Caco-2 (cell line): ENCODE results near the gene C10orf67. TPM values are rescaled to one million over a fixed set of nuclear protein-coding genes. Genes with fewer than 3 reads are reported as not detected.

Experiments
- BruUV-seq: library from RNA; stranded (reverse); fragments of 400-500 nt; replicated peaks from 2 replicates; lab custom pipeline; 2021; lab: Mats Ljungman, UMichigan
- CTCF ChIA-PET: fragments of 300-600 bp; sonication (Branson Sonifier 250); formaldehyde crosslinking; loops from one replicate; lab custom pipeline; 2022; ENCODE audit warnings: antibody characterized with exemption; lab: Charles Lee
- POLR2A ChIA-PET: fragments of 300-600 bp; sonication (Branson Sonifier 250); formaldehyde crosslinking; loops from one replicate; lab custom pipeline; 2022; ENCODE audit warnings: antibody characterized with exemption; lab: Charles Lee
- DNase-seq, 2 experiments: peaks; one replicate each; pipeline versions ENCODE4 v3.0.0 to v3.0.0-alpha.2; 2020 to 2022
- H3K27me3 ChIP-seq: replicated peaks from 2 replicates; pipeline ENCODE4 v1.6.0; 2011; ENCODE audit warnings: low read length; ENCODE audit not compliant: control insufficient read depth, insufficient read depth
- H3K36me3 ChIP-seq: 2 replicates; pipeline ENCODE4 v1.5.1; 2011; ENCODE audit warnings: low read length; ENCODE audit not compliant: control insufficient read depth, insufficient read depth
- H3K4me1 ChIP-seq: fragments of 250-450 bp; sonication (Bioruptor Pico); 2 replicates; pipeline ENCODE4 v1.5.1; 2020; ENCODE audit warnings: mild to moderate bottlenecking
- H3K4me3 ChIP-seq: 2 replicates; pipeline ENCODE4 v1.5.1; 2011; ENCODE audit warnings: low read depth, mild to moderate bottlenecking, control low read depth, low read length
- H3K9me3 ChIP-seq: fragments of 250-450 bp; sonication (Bioruptor Pico); 2 replicates; pipeline ENCODE4 v1.5.1; 2020; ENCODE audit warnings: mild to moderate bottlenecking, moderate library complexity
- H3K27ac Mint-ChIP-seq: one replicate; pipeline ENCODE4 v1.8.0; 2022; ENCODE audit warnings: mixed read lengths; ENCODE audit not compliant: unreplicated experiment
- H3K27me3 Mint-ChIP-seq: one replicate; pipeline ENCODE4 v1.8.0; 2022; ENCODE audit warnings: mixed read lengths; ENCODE audit not compliant: insufficient read depth, unreplicated experiment
- H3K36me3 Mint-ChIP-seq: one replicate; pipeline ENCODE4 v1.8.0; 2022; ENCODE audit warnings: mild to moderate bottlenecking, mixed read lengths; ENCODE audit not compliant: insufficient read depth, unreplicated experiment
- H3K4me1 Mint-ChIP-seq: one replicate; pipeline ENCODE4 v1.8.0; 2022; ENCODE audit warnings: low read depth, mixed read lengths; ENCODE audit not compliant: unreplicated experiment
- H3K4me3 Mint-ChIP-seq: one replicate; pipeline ENCODE4 v1.8.0; 2022; ENCODE audit warnings: mild to moderate bottlenecking, moderate library complexity, mixed read lengths; ENCODE audit not compliant: unreplicated experiment
- H3K9me3 Mint-ChIP-seq: one replicate; pipeline ENCODE4 v1.8.0; 2022; ENCODE audit warnings: mixed read lengths; ENCODE audit not compliant: unreplicated experiment
- intact Hi-C: fragments of 100-400 bp; cut with micrococcal nuclease; formaldehyde crosslinking; loops from one replicate; pipeline ENCODE4 v1.10.0; 2022; ENCODE audit not compliant: unreplicated experiment
- microRNA-seq: library from miRNA; unstranded; fragments of <30 nt; microRNA quantifications from one replicate; pipeline ENCODE4 v1.2.0, GENCODE V29; 2022
- total RNA-seq: library from RNA; stranded (reverse); gene quantifications from 2 replicates; pipeline ENCODE4 v1.2.3, GENCODE V29; 2022
- TF ChIP-seq, protein P1 (sequence below), 2 experiments: fragments of 200-600 bp in 1 of 2; IDR thresholded peaks; 1 replicate in 1 of 2; 2 replicates in 1 of 2; pipeline versions ENCODE4 v1.5.1 to v1.8.0; 2011 to 2022; ENCODE audit warnings: antibody characterized with exemption in 1 of 2, control low read depth in 1 of 2, inconsistent platforms in 1 of 2, low read depth in 1 of 2, low read length in 1 of 2, mild to moderate bottlenecking in 1 of 2, moderate library complexity in 1 of 2; ENCODE audit not compliant: insufficient read depth in 1 of 2, severe bottlenecking in 1 of 2, unreplicated experiment in 1 of 2

C10orf67 gene
- total RNA-seq, 1 experiment from 2014 or later: not detected

DNA sequence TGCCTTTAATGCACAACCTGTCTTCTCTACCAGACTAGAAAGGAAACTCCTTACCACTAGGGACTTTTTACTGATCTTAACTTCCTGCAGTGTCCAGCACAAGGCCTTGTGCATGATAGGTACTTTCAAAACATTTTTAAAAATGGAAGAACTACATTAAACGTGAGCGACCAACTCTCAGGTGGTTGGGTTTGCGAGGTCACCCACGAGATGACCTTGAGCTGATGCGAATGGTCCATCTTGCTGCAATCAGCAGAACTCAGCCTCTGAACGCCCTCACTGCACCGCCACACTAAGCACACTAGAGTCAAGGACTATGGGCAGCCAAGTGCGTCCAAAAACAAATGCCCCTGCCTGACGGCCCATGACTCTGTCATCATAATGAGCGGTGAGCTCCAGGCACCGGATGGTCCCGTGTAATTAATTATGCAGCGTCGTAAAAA is 187.3 kb downstream of the C10orf67 start:
- no TSS peak for BruUV-seq
- H3K27me3 ChIP-seq: no peaks in the 10 kb centered on the region
- no peaks in the 10 kb centered on the region for H3K9me3 ChIP-seq
- TF ChIP-seq, protein P1, sequence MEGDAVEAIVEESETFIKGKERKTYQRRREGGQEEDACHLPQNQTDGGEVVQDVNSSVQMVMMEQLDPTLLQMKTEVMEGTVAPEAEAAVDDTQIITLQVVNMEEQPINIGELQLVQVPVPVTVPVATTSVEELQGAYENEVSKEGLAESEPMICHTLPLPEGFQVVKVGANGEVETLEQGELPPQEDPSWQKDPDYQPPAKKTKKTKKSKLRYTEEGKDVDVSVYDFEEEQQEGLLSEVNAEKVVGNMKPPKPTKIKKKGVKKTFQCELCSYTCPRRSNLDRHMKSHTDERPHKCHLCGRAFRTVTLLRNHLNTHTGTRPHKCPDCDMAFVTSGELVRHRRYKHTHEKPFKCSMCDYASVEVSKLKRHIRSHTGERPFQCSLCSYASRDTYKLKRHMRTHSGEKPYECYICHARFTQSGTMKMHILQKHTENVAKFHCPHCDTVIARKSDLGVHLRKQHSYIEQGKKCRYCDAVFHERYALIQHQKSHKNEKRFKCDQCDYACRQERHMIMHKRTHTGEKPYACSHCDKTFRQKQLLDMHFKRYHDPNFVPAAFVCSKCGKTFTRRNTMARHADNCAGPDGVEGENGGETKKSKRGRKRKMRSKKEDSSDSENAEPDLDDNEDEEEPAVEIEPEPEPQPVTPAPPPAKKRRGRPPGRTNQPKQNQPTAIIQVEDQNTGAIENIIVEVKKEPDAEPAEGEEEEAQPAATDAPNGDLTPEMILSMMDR (IDR thresholded peaks at IDR 0.05; ENCODE audit: insufficient read depth in 1 of 2, low read depth in 1 of 2, low read length in 1 of 2, severe bottlenecking in 1 of 2, unreplicated experiment in 1 of 2): no peak
- Mint-ChIP-seq H3K27me3 (peaks cover 21% of the 10 kb centered on the region), H3K4me1 (no peaks in the 10 kb centered on the region), H3K36me3 (no peaks in the 10 kb centered on the region), H3K27ac (no peak overlapping the region), H3K4me3 (no peak overlapping the region), H3K9me3 (no peaks in the 10 kb centered on the region)
- POLR2A ChIA-PET: no interaction called here
- CTCF ChIA-PET: interaction anchor here (1.0 to 2.5 kb wide), 4 partner anchors 13 to 158 kb away, joined by 3 to 54 read pairs (median 8); no protein-coding TSS in a partner anchor
- H3K36me3 ChIP-seq: no peaks in the 10 kb centered on the region
- no peak overlapping the region for H3K4me3 ChIP-seq
- no peak for DNase-seq
- intact Hi-C loops: loop anchor here (5.0 kb wide), 1 partner anchor 1400 kb away; no protein-coding TSS in a partner anchor
- 0 out of 2 replicates have a peak, but pooled peaks cover 4% of the 10 kb centered on the region for H3K4me1 ChIP-seq

DNA sequence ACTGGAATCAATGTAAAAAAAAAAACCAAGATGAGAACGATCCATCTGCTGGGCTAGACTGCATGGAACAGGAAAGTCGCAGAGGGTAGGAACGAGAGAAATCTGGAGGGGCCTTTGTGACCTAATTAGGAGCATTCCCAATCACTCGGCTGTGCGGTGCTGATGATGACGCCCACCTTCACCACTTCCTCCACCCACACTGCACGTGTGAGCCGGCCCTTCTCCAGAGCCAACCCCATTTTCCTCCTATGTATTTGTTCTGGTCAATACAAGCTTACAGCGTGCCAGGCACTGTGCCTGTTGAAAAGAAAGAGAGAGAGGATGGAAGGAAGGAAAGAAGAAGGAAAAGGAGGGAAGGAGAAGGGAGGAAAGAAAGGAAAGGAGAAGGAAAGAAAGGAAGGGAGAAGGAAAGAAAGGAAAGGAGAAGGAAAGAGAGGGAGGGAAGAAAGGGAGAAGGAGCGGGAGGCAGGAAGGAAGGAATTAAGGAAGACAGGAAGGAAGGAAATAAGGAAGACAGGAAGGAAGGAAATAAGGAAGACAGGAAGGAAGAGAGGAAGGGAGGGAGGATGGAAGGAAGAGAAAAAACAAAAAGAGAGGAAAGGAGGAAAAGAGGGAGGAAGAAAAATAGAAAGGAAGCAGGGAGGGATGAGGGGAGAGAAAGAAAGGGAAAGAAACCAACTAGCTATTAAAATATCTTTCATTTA is 188.0 kb downstream of the C10orf67 start:
- intact Hi-C loops: loop anchor here (5.0 kb wide), 1 partner anchor 1401 kb away; no protein-coding TSS in a partner anchor
- CTCF ChIA-PET: interaction anchor here (1.8 kb wide), 1 partner anchor 12 kb away, joined by 4 read pairs; no protein-coding TSS in a partner anchor
- H3K4me1 ChIP-seq: 0 out of 2 replicates have a peak, but pooled peaks cover 4% of the 10 kb centered on the region
- no peaks in the 10 kb centered on the region for H3K9me3 ChIP-seq
- Mint-ChIP-seq H3K4me1 (no peaks in the 10 kb centered on the region), H3K27me3 (peaks cover 21% of the 10 kb centered on the region), H3K36me3 (no peaks in the 10 kb centered on the region), H3K9me3 (no peaks in the 10 kb centered on the region), H3K4me3 (no peak overlapping the region), H3K27ac (no peak overlapping the region)
- no peaks in the 10 kb centered on the region for H3K36me3 ChIP-seq
- no peak overlapping the region for H3K4me3 ChIP-seq
- H3K27me3 ChIP-seq: no peaks in the 10 kb centered on the region
- no peak for DNase-seq
- TF ChIP-seq, protein P1 (IDR thresholded peaks at IDR 0.05; ENCODE audit: insufficient read depth in 1 of 2, low read depth in 1 of 2, low read length in 1 of 2, severe bottlenecking in 1 of 2, unreplicated experiment in 1 of 2): no peak
- POLR2A ChIA-PET: no interaction called here
- no TSS peak for BruUV-seq

DNA sequence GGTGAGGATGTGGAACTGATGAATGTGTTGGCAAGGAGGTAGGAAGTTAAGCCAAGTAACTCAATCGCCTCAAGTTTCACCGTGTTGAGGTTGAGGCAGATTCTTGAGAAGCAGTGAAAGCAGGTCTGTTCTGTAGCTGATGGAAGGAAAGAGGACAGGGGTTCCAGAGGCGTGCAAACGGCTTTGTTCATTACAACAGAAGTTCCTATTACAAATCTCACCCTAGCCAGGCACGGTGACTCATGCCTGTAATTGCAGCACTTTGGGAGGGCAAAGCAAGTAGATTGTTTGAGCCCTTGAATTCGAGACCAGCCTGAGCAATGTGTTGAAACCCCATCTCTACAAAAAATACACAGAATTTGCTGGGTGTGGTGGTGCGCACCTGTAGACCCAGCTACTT is 189.4 kb downstream of the C10orf67 start:
- Histone ChIP-seq H3K36me3 (no peaks in the 10 kb centered on the region), H3K27me3 (no peaks in the 10 kb centered on the region), H3K4me1 (0 out of 2 replicates have a peak, but pooled peaks cover 4% of the 10 kb centered on the region), H3K4me3 (no peak overlapping the region), H3K9me3 (no peaks in the 10 kb centered on the region)
- ChIA-PET POLR2A (no interaction called here), CTCF (interaction anchor here (0.6 kb wide), 1 partner anchor 138 kb away, joined by 4 read pairs; no protein-coding TSS in a partner anchor)
- BruUV-seq: no TSS peak
- Mint-ChIP-seq H3K9me3 (no peaks in the 10 kb centered on the region), H3K4me3 (no peak overlapping the region), H3K4me1 (no peaks in the 10 kb centered on the region), H3K27me3 (peaks cover 20% of the 10 kb centered on the region), H3K36me3 (no peaks in the 10 kb centered on the region), H3K27ac (no peak overlapping the region)
- intact Hi-C loops: loop anchor here (5.0 kb wide), 1 partner anchor 1402 kb away; no protein-coding TSS in a partner anchor
- DNase-seq: no peak
- TF ChIP-seq, protein P1 (IDR thresholded peaks at IDR 0.05; ENCODE audit: insufficient read depth in 1 of 2, low read depth in 1 of 2, low read length in 1 of 2, severe bottlenecking in 1 of 2, unreplicated experiment in 1 of 2): no peak

Small RNAs within 50 kb of the gene (microRNA-seq; reads per million reads assigned to microRNA genes)
- not detected for gene MIR1254-2

Other genes starting within 250 kb of the C10orf67 start
- 11.9 and 13.7 TPM in 2 replicates for gene MSRB2, start 249.2 kb downstream of the C10orf67 start, total RNA-seq
- not detected in 2 replicates for gene PTF1A, start 152.5 kb downstream of the C10orf67 start, total RNA-seq
- gene OTUD1, start 94.3 kb upstream of the C10orf67 start, total RNA-seq: 9.2 and 10.7 TPM in 2 replicates